LNCaP clone FGC (cell line): ENCODE data around the gene ASCL2.

ENCODE experiments used
- DNase-seq: peaks from one replicate; pipeline ENCODE4 v3.0.0-alpha.2; 2011; ENCODE audit warnings: low read depth
- H3K4me3 ChIP-seq: 2 replicates; pipeline ENCODE4 v1.5.1; 2011; ENCODE audit warnings: mild to moderate bottlenecking, low read depth, low read length, control low read depth
- TF ChIP-seq, protein P1 (sequence below): IDR thresholded peaks from 2 replicates; pipeline ENCODE4 v1.5.1; 2012; ENCODE audit warnings: mild to moderate bottlenecking; ENCODE audit not compliant: control insufficient read depth, insufficient read depth; ENCODE audit errors: extremely low read depth

Gene ASCL2

DNA sequence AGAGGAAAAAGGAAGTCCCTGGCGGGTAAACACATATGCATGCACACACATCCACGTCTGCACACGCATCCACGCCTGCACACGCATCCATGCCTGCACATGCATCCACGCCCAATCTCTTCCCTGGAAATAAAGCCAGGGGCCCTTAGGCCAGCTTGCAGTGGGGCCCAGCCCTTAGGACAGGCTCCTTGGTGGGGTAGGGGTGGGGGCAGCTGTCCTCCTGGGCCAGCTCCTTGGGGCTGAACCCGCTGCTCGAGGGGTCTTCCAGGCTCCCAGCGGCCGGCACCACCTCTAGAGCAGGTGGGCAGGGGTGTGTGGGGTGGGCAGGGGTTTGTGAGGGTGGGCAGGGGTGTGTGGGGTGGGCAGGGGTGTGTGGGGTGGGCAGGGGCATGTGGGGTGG, 29.4 kb upstream of the ASCL2 start:
- H3K4me3 ChIP-seq = no peak overlapping the region
- TF ChIP-seq, protein P1, sequence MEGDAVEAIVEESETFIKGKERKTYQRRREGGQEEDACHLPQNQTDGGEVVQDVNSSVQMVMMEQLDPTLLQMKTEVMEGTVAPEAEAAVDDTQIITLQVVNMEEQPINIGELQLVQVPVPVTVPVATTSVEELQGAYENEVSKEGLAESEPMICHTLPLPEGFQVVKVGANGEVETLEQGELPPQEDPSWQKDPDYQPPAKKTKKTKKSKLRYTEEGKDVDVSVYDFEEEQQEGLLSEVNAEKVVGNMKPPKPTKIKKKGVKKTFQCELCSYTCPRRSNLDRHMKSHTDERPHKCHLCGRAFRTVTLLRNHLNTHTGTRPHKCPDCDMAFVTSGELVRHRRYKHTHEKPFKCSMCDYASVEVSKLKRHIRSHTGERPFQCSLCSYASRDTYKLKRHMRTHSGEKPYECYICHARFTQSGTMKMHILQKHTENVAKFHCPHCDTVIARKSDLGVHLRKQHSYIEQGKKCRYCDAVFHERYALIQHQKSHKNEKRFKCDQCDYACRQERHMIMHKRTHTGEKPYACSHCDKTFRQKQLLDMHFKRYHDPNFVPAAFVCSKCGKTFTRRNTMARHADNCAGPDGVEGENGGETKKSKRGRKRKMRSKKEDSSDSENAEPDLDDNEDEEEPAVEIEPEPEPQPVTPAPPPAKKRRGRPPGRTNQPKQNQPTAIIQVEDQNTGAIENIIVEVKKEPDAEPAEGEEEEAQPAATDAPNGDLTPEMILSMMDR = no peak
- no peak for DNase-seq

DNA sequence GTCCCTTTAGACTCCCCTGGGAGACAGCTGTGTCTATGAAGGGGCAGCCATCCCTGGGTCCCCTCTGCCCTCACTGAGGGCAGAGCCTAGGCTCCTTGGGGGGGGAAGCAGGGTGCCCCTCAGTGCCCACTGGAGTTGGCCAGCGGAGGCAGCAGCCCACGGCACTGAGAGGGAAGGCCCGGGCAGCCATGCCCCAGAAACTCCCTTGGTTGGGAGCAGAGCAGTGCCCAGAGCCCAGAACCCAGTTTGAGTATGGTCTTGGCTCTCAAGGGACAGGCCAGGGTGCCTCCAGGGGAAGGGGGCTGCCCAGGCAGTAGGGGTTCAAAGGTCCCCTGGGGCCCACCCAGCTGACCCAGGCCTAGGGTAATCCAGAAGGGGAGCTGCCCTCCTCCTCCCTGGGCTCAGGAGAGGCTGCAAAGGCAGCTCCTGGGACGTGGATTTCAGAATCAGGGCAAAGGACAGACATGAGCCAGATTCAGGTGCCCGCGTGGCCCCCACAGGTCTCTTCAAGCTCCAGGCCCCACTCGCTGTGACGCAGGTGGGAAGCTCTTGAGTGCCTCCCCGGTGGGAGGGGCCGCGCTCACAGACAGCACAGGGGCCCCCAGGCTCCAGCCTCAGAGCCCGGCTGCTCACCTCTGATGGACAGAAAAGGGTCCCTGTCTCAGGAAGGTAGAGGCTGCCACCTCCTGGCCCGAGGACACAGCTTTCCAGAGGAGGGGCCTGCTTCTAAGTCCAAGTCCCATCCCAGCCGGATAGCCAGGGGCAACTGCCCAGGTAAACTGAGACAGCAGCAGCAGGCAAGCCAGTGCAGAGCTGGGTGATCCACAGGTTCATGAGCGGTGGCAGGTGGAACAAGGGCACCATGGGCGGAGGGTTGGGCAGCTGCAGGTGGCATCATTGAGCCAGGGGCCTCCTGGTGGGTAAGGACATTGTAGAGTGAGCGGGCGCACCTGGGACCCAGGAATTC, 28.7 kb upstream of the ASCL2 start:
- DNase-seq = no peak
- TF ChIP-seq, protein P1 = peak; percentile 68
- H3K4me3 ChIP-seq = no peak overlapping the region

DNA sequence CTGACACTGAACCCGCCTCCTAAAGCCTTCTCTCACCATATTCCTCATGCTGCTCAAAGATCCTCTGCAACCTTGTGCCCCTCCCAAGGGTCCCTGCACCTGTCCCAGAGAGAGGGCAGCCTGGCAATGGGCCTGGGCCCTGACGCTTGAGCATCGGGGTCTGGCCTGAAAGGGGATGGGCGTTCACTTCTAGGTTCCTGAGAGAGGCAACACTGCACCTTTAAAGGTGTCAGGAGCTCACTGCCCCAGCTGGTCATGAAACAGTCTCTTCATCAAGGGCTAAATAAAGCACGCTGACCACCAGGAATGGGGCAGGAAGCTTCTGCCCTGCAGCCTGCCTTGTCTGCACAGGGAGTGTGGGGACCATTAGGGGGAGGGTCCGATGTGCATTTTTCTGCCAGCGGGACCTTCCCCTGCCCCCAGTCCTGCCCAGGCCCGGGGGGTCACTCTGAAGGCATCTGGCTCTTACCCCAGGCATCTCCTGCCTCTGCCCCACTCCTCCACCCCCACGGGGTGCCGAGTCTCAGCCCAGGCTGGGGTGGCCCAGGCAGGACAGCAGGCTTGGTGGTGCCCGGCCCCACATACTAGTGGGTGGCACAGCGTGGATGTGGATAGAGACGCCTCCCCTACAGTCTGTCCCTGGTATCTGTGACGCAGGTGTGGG, 27.9 kb upstream of the ASCL2 start:
- DNase-seq = no peak
- no peak overlapping the region for H3K4me3 ChIP-seq
- TF ChIP-seq, protein P1 = no peak

DNA sequence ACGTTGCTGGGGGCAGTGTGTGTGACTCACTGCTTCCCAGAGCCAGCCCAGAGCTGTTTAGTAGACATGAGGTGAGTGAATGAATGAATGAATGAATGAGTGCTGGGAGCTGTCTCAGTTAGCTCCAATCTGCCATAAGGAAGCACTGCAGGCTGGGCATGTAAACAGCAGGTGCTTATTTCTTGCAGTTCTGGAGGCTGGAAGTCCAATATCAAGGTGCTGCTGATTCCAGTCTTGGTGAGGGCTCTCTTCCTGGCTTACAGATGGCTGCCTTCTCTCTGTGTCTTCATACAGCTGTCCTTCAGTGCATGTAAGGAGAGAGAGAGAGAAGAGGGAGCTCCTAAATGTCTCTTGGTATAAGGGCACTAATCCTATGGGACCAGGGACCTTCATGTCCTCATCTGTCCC, 27.2 kb upstream of the ASCL2 start:
- no peak for DNase-seq
- TF ChIP-seq, protein P1 = no peak
- no peak overlapping the region for H3K4me3 ChIP-seq

DNA sequence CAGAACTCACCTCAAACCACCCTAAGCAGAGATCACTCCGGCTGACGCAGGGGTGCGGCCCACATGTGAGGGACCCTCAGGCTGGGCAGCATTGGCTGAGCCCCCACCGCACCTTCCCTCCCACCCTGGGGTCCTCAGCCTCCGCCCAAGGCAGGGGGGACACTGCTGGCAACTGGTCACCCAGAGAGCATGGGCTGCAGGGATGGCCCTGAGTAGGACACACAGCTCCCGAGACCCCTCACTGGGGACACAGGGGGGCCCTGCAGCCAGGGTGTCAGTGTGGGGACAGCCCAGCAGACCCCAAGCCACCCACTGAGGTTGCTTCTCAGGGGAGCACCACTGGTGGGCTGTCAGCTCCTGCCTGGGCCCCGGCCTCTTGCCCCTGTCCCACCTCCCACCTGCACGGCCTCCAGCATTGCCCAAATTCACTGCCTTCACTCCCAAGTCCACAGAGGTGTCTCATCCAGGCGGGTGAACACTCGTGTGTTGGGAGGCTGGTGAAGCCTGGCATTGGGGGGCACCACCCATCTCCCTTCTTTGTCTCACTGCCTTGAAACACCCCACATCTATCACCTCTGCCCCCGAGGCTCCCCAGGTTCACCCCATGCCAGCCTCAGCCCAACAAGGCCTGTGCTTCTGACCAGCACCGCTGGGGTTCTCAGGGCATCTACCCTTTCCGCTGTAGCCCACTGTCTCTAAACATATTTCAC, 26.7 kb upstream of the ASCL2 start:
- DNase-seq = no peak
- TF ChIP-seq, protein P1 = no peak

DNA sequence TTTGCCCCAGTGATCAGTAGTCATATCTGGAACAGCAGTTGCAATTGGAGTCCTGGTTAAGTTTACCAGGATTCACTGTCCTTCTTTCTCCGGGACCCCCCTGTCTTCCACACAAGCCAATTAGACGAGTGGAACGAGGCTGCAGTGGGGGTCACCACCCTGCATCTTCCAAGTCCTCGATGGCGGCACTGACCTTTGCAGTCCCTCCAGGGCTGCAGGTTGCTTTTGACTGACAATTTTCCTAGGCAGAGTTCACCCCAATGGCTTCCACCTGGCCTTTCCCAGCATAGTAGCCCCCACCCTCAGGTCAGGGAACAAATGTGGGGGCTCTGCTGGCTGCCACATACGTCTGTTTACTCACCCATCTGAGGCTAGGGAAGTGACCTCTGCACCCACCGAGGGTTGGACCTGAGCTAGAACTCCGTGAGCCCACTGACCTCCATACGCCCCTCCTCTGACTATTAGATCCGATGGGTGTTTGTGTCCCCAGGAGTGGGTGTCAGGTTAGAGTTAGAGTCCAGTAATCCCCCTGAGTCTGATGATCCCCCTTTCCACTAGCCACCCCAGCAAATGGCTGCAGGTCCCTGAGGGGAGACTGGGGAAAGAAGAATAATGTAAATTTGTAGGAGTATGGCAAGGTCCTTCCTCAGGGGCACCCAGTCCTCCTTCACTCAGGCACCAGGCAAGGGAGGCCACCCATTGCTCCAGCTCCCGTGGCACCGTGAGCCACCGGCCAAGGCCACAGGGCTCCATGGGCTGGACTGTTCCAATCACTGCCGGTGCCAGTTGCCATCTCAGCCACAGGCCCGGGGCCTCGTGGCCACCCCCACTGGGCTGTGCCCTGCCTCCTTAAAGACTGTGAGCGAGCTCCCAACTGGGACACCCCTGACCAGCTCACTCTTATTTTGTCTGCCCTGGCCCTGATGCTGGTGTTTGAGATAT, 25.9 kb upstream of the ASCL2 start:
- no peak overlapping the region for H3K4me3 ChIP-seq
- DNase-seq = no peak
- TF ChIP-seq, protein P1 = no peak

More for the DNA sequence above, 26.7 kb upstream of the ASCL2 start:
- H3K4me3 ChIP-seq = no peak overlapping the region
